CD14-positive monocyte (primary cell): ENCODE measurements around the gene HTR6. TPM values are rescaled to one million over a fixed set of nuclear protein-coding genes. Genes with fewer than 3 reads are reported as not detected.

Experiments used
- DNase-seq, 3 donors: peaks; one replicate each; pipeline ENCODE4 v3.0.0-alpha.2; 2011 to 2022
- H2AFZ ChIP-seq: 2 replicates; pipeline ENCODE4 v1.6.0; 2012; ENCODE audit warnings: mild to moderate bottlenecking, low read depth, low read length, inconsistent platforms; ENCODE audit not compliant: insufficient read depth, poor library complexity, severe bottlenecking
- H3K27ac ChIP-seq, 2 donors: 1 replicate in 1 of 2; 2 replicates in 1 of 2; pipeline ENCODE4 v1.5.1; 2012 to 2013; ENCODE audit warnings: low read length in 2 of 2, control low read depth in 1 of 2, inconsistent platforms in 1 of 2, low read depth in 1 of 2, mild to moderate bottlenecking in 1 of 2
- H3K27me3 ChIP-seq, 2 donors: one replicate each; pipeline versions ENCODE4 v1.6.0 to v1.6.1; 2011 to 2013; ENCODE audit warnings: low read length in 2 of 2; ENCODE audit not compliant: control insufficient read depth in 2 of 2, insufficient read depth in 2 of 2
- H3K36me3 ChIP-seq, 2 donors: replicated peaks in 1 of 2; 1 replicate in 1 of 2; 2 replicates in 1 of 2; pipeline versions ENCODE4 v1.5.1 to v1.6.1; 2012 to 2013; ENCODE audit warnings: low read length in 2 of 2, control low read depth in 1 of 2, inconsistent platforms in 1 of 2, mild to moderate bottlenecking in 1 of 2; ENCODE audit not compliant: insufficient read depth in 2 of 2, control insufficient read depth in 1 of 2
- H3K4me1 ChIP-seq, 2 donors: 1 replicate in 1 of 2; 2 replicates in 1 of 2; pipeline versions ENCODE4 v1.5.1 to v1.6.1; 2012 to 2013; ENCODE audit warnings: low read length in 2 of 2, control low read depth in 1 of 2, inconsistent platforms in 1 of 2, mild to moderate bottlenecking in 1 of 2, moderate library complexity in 1 of 2; ENCODE audit not compliant: insufficient read depth in 2 of 2, control insufficient read depth in 1 of 2
- H3K4me2 ChIP-seq: replicated peaks from 2 replicates; pipeline ENCODE3; 2012; ENCODE audit warnings: low read length, moderate library complexity, mild to moderate bottlenecking; ENCODE audit not compliant: poor library complexity, severe bottlenecking; ENCODE audit errors: extremely low read depth
- H3K4me3 ChIP-seq, 3 experiments: fragments of 200-600 bp in 1 of 3; sonication (generic) in 1 of 3; replicated peaks in 1 of 3; 1 replicate in 2 of 3; 2 replicates in 1 of 3; pipeline ENCODE4 v1.5.1; 2011 to 2013; ENCODE audit warnings: low read length in 3 of 3, mild to moderate bottlenecking in 3 of 3, control low read depth in 2 of 3, low read depth in 2 of 3, inconsistent platforms in 1 of 3, moderate library complexity in 1 of 3
- H3K79me2 ChIP-seq: 2 replicates; pipeline ENCODE4 v1.6.0; 2012; ENCODE audit warnings: mild to moderate bottlenecking, control low read depth, inconsistent platforms, low read length, moderate library complexity; ENCODE audit not compliant: insufficient read depth
- H3K9ac ChIP-seq: 2 replicates; pipeline ENCODE4 v1.6.0; 2017; ENCODE audit warnings: low read length, mild to moderate bottlenecking; ENCODE audit not compliant: insufficient read depth, poor library complexity, severe bottlenecking
- H3K9me3 ChIP-seq, 2 donors: replicated peaks in 1 of 2; 1 replicate in 1 of 2; 2 replicates in 1 of 2; pipeline versions ENCODE4 v1.5.1 to v1.6.1; 2012 to 2013; ENCODE audit warnings: low read length in 2 of 2, control low read depth in 1 of 2; ENCODE audit not compliant: control insufficient read depth in 1 of 2, insufficient read depth in 1 of 2
- H4K20me1 ChIP-seq: 2 replicates; pipeline ENCODE4 v1.6.0; 2012; ENCODE audit warnings: mild to moderate bottlenecking, low read length, control low read depth, moderate library complexity; ENCODE audit not compliant: insufficient read depth
- H3K27ac Mint-ChIP-seq, 7 donors: one replicate each; pipeline ENCODE4 v1.8.0; 2020; ENCODE audit warnings: mild to moderate bottlenecking in 7 of 7, mixed read lengths in 7 of 7, moderate library complexity in 6 of 7, inconsistent platforms in 2 of 7
- H3K27me3 Mint-ChIP-seq, 3 donors: one replicate each; pipeline ENCODE4 v1.8.0; 2021 to 2022; ENCODE audit warnings: low read depth in 3 of 3, mild to moderate bottlenecking in 3 of 3, mixed read lengths in 3 of 3, moderate library complexity in 3 of 3, inconsistent platforms in 1 of 3
- H3K36me3 Mint-ChIP-seq, 2 donors: one replicate each; pipeline ENCODE4 v1.8.0; 2020; ENCODE audit warnings: mixed read lengths in 2 of 2, inconsistent platforms in 1 of 2, mild to moderate bottlenecking in 1 of 2
- H3K4me1 Mint-ChIP-seq: one replicate; pipeline ENCODE4 v1.8.0; 2020; ENCODE audit warnings: mild to moderate bottlenecking, mixed read lengths
- H3K4me3 Mint-ChIP-seq, 2 donors: one replicate each; pipeline ENCODE4 v1.8.0; 2020; ENCODE audit warnings: mild to moderate bottlenecking in 2 of 2, mixed read lengths in 2 of 2, moderate library complexity in 1 of 2
- H3K9me3 Mint-ChIP-seq, 7 donors: one replicate each; pipeline ENCODE4 v1.8.0; 2020 to 2022; ENCODE audit warnings: mixed read lengths in 7 of 7, mild to moderate bottlenecking in 6 of 7, moderate library complexity in 6 of 7, inconsistent platforms in 2 of 7
- WGBS: methylation state at CpG from one replicate; pipeline ENCODE4 v1.1.5; 2013; ENCODE audit warnings: missing lambda C conversion rate; ENCODE audit not compliant: insufficient coverage; 5-methylcytosine and 5-hydroxymethylcytosine counted together
- intact Hi-C, 2 donors: fragments of 100-400 bp; cut with micrococcal nuclease; formaldehyde crosslinking; loops; one replicate each; pipeline versions ENCODE4 v1.15.0 to v1.15.1; 2023
- polyA plus RNA-seq, 3 donors: library from polyadenylated mRNA; depleted of rRNA in 1 of 3; unstranded in 2 of 3; stranded (reverse) in 1 of 3; fragments of 300-500 nt in 2 of 3; fragments of >200 nt in 1 of 3; fragmentation: Illumina TruSeq in 2 of 3; gene quantifications; 1 replicate in 2 of 3; 2 replicates in 1 of 3; pipeline ENCODE4 v1.2.3, GENCODE V29; 2012 to 2021
- TF ChIP-seq, protein P1 (sequence below): fragments of 200-600 bp; IDR thresholded peaks from one replicate; pipeline ENCODE4 v1.8.0; 2022; ENCODE audit warnings: antibody characterized with exemption, mild to moderate bottlenecking

The HTR6 gene
- polyA plus RNA-seq, 3 donors, result not detected

DNA sequence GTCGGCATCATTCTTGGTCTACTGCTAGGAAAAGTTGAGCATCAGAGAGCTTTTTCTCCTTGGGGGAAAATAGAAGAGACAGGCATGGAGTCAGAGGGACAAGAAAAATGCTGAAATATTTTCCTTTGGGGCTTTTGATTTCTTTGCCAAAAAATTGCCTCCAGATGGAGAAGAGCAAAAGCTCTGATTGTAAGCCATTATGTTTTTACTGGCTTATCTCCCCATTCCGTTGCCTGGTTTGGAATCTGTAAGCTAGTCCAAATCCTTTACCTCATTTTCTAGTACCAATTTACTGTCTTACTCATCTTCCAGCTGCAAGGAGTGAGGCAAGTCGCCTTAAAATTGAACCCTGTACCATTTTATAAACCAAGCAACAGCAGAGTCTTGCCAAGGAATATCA lies 43.9 kb upstream of the HTR6 start:
- Histone ChIP-seq H3K27me3 (no peaks in the 10 kb centered on the region), H3K79me2 (peaks cover 25% of the 10 kb centered on the region), H4K20me1 (peaks cover 64% of the 10 kb centered on the region), H3K4me2 (no peak overlapping the region), H3K36me3 (peaks cover 30 to 72% of the 10 kb centered on the region in 2 donors), H3K9me3 (no peaks in the 10 kb centered on the region), H3K4me1 (no peaks in the 10 kb centered on the region), H3K9ac (no peak overlapping the region), H2AFZ (no peak overlapping the region), H3K27ac (no peak overlapping the region), H3K4me3 (no peak overlapping the region)
- TF ChIP-seq, protein P1, sequence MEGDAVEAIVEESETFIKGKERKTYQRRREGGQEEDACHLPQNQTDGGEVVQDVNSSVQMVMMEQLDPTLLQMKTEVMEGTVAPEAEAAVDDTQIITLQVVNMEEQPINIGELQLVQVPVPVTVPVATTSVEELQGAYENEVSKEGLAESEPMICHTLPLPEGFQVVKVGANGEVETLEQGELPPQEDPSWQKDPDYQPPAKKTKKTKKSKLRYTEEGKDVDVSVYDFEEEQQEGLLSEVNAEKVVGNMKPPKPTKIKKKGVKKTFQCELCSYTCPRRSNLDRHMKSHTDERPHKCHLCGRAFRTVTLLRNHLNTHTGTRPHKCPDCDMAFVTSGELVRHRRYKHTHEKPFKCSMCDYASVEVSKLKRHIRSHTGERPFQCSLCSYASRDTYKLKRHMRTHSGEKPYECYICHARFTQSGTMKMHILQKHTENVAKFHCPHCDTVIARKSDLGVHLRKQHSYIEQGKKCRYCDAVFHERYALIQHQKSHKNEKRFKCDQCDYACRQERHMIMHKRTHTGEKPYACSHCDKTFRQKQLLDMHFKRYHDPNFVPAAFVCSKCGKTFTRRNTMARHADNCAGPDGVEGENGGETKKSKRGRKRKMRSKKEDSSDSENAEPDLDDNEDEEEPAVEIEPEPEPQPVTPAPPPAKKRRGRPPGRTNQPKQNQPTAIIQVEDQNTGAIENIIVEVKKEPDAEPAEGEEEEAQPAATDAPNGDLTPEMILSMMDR, result no peak
- no peak for DNase-seq
- Mint-ChIP-seq H3K4me3 (no peak overlapping the region), H3K36me3 (peaks cover 34 to 49% of the 10 kb centered on the region in 2 donors), H3K9me3 (no peaks in the 10 kb centered on the region), H3K27me3 (no peaks in the 10 kb centered on the region), H3K4me1 (no peaks in the 10 kb centered on the region), H3K27ac (no peak overlapping the region)
- intact Hi-C loops, result no loop called here
- 100% methylated on average over 1 of the region's 3 CpGs for WGBS

GRCh38 chr1:19621274-19621950 lies 43.3 kb upstream of the HTR6 start:
- TF ChIP-seq, protein P1, result no peak
- Mint-ChIP-seq H3K4me1 (no peaks in the 10 kb centered on the region), H3K36me3 (peaks cover 41 to 50% of the 10 kb centered on the region in 2 donors), H3K4me3 (no peak overlapping the region), H3K27ac (no peak overlapping the region), H3K27me3 (no peaks in the 10 kb centered on the region), H3K9me3 (no peaks in the 10 kb centered on the region)
- Histone ChIP-seq H2AFZ (no peak overlapping the region), H3K4me2 (no peak overlapping the region), H3K9me3 (no peaks in the 10 kb centered on the region), H3K4me3 (no peak overlapping the region), H3K79me2 (peaks cover 22% of the 10 kb centered on the region), H3K36me3 (peaks cover 34 to 73% of the 10 kb centered on the region in 2 donors), H3K27me3 (no peaks in the 10 kb centered on the region), H3K9ac (no peak overlapping the region), H3K27ac (no peak overlapping the region), H4K20me1 (peaks cover 62% of the 10 kb centered on the region), H3K4me1 (no peaks in the 10 kb centered on the region)
- intact Hi-C loops, result no loop called here
- 100% methylated on average over 1 of the region's 4 CpGs for WGBS
- no peak for DNase-seq
